ENCODE results near the gene LMNB1. TPM values are rescaled to one million over a fixed set of nuclear protein-coding genes. Genes with fewer than 3 reads are reported as not detected.
"Not testable (repeated sequence)": the region's sequence is repeated elsewhere in the genome, so short reads cannot be mapped to it uniquely, and the experiment has no call there.

LMNB1 gene
- polyA plus RNA-seq, 1 donor (not counting 4 experiments of a cell fraction or from before 2014, with no cell fraction given), result 11.0 TPM

- Histone ChIP-seq H4K20me1 (ENCODE audit: control insufficient read depth, extremely low read depth, insufficient read depth, low read length) (no peaks in the 10 kb centered on the region), H3K9me1 (ENCODE audit: control insufficient read depth, extremely low read depth, insufficient read depth, low read length) (no peaks in the 10 kb centered on the region), H3K4me1 (ENCODE audit: control insufficient read depth, extremely low read depth, insufficient read depth, low read length) (peaks cover 20% of the 10 kb centered on the region), H3K27ac (ENCODE audit: control insufficient read depth, insufficient read depth, low read length) (peak overlapping the region; percentile 56), H2AFZ (ENCODE audit: control insufficient read depth, low read length) (peak overlapping the region; percentile 94), H3K79me2 (ENCODE audit: control insufficient read depth, insufficient read depth, low read length) (peaks cover 57% of the 10 kb centered on the region), H3K9me3 (ENCODE audit: control insufficient read depth, low read depth, low read length) (no peaks in the 10 kb centered on the region), H3K4me2 (ENCODE audit: control insufficient read depth, extremely low read depth, insufficient read depth, low read depth, low read length) (peak overlapping the region; percentile 93), H3K36me3 (ENCODE audit: control insufficient read depth in 2 of 2, extremely low read depth in 1 of 2, insufficient read depth in 2 of 2, low read length in 2 of 2) (no peaks in the 10 kb centered on the region), H3K27me3 (ENCODE audit: control insufficient read depth, extremely low read depth, insufficient read depth, low read length) (no peaks in the 10 kb centered on the region), H3K9ac (ENCODE audit: control insufficient read depth, extremely low read depth, insufficient read depth, low read length) (peak overlapping the region; percentile 60), H3K4me3 (ENCODE audit: control insufficient read depth in 2 of 3, extremely low read depth in 1 of 3, insufficient read depth in 2 of 3, low read depth in 1 of 3, low read length in 3 of 3) (peak overlapping the region; percentile 53 to 85 (median 77))
- DNase-seq (ENCODE audit: low read depth, low spot score) (no peak), FAIRE-seq (no peak)
- TF ChIP-seq, protein P1, sequence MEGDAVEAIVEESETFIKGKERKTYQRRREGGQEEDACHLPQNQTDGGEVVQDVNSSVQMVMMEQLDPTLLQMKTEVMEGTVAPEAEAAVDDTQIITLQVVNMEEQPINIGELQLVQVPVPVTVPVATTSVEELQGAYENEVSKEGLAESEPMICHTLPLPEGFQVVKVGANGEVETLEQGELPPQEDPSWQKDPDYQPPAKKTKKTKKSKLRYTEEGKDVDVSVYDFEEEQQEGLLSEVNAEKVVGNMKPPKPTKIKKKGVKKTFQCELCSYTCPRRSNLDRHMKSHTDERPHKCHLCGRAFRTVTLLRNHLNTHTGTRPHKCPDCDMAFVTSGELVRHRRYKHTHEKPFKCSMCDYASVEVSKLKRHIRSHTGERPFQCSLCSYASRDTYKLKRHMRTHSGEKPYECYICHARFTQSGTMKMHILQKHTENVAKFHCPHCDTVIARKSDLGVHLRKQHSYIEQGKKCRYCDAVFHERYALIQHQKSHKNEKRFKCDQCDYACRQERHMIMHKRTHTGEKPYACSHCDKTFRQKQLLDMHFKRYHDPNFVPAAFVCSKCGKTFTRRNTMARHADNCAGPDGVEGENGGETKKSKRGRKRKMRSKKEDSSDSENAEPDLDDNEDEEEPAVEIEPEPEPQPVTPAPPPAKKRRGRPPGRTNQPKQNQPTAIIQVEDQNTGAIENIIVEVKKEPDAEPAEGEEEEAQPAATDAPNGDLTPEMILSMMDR (optimal IDR thresholded peaks at IDR 0.05 in 1 of 3, IDR thresholded peaks at IDR 0.05 in 1 of 3, conservative IDR thresholded peaks at IDR 0.05 in 1 of 3; ENCODE audit: extremely low read depth in 1 of 3, insufficient read depth in 2 of 3, low read length in 3 of 3), result no peak
- dilution Hi-C loops (cut with MboI; ENCODE audit: extremely low pct_ligation_motif_present, low sequenced_read_pairs), result no loop called here
Measured at GRCh38 chr5:126778675-126779403, 1.9 kb downstream of the LMNB1 start.

DNA sequence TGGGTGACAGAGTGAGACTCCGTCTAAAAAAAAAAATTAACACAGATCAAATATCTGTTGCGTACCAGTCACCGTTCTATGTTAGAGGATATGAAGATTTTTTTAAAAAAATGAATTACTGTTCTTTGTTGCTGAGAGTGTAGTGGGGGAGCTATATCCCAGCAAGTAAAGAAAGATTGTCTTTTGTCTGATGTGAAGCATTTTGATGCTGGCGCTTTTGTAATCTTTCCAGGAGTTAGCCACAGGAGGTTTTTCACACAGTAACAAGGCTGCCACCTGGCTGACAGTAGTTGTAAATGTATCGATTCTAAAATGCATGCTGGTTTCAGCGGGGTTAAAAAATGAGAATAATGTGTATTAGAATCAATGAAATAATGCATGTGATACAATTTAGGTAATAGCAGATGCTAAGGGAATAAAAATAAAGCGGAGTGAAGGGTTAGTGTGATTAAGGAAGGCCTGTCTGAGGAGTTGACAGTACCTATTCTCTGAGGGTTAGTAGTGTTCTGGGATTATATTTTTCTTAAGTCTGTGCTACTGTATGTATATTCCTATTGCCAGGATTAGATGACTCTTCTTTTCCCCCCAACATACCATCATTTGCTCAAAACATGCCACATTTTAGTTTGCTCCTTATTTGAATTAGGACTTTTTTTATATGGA is 3.4 kb downstream of the LMNB1 start:
- peaks cover 61% of the 10 kb centered on the region for H3K79me2 ChIP-seq (ENCODE audit: control insufficient read depth, insufficient read depth, low read length)
- H3K9me3 ChIP-seq (ENCODE audit: control insufficient read depth, low read depth, low read length), result no peaks in the 10 kb centered on the region
- FAIRE-seq, result no peak
- peaks cover 20% of the 10 kb centered on the region for H3K4me1 ChIP-seq (ENCODE audit: control insufficient read depth, extremely low read depth, insufficient read depth, low read length)
- TF ChIP-seq, protein P1 (optimal IDR thresholded peaks at IDR 0.05 in 1 of 3, IDR thresholded peaks at IDR 0.05 in 1 of 3, conservative IDR thresholded peaks at IDR 0.05 in 1 of 3; ENCODE audit: extremely low read depth in 1 of 3, insufficient read depth in 2 of 3, low read length in 3 of 3), result peak; percentile 43 to 56 (median 52)
- TF ChIP-seq EZH2 (IDR thresholded peaks at IDR 0.05; ENCODE audit: low read length), result no peak
- H3K36me3 ChIP-seq (ENCODE audit: control insufficient read depth in 2 of 2, extremely low read depth in 1 of 2, insufficient read depth in 2 of 2, low read length in 2 of 2), result no peaks in the 10 kb centered on the region
- H3K9me1 ChIP-seq (ENCODE audit: control insufficient read depth, extremely low read depth, insufficient read depth, low read length), result no peaks in the 10 kb centered on the region
- H4K20me1 ChIP-seq (ENCODE audit: control insufficient read depth, extremely low read depth, insufficient read depth, low read length), result no peaks in the 10 kb centered on the region
- dilution Hi-C loops (cut with MboI; ENCODE audit: extremely low pct_ligation_motif_present, low sequenced_read_pairs), result no loop called here
- H3K27ac ChIP-seq (ENCODE audit: control insufficient read depth, insufficient read depth, low read length), result no peak overlapping the region
- no peak overlapping the region for H3K9ac ChIP-seq (ENCODE audit: control insufficient read depth, extremely low read depth, insufficient read depth, low read length)
- no peak overlapping the region for H3K4me3 ChIP-seq (ENCODE audit: control insufficient read depth in 2 of 3, extremely low read depth in 1 of 3, insufficient read depth in 2 of 3, low read depth in 1 of 3, low read length in 3 of 3)
- no peak for DNase-seq (ENCODE audit: low read depth, low spot score)
- peak overlapping the region; percentile 34 for H2AFZ ChIP-seq (ENCODE audit: control insufficient read depth, low read length)
- peak overlapping the region; percentile 43 for H3K4me2 ChIP-seq (ENCODE audit: control insufficient read depth, extremely low read depth, insufficient read depth, low read depth, low read length)
- no peaks in the 10 kb centered on the region for H3K27me3 ChIP-seq (ENCODE audit: control insufficient read depth, extremely low read depth, insufficient read depth, low read length)

- H3K36me3 ChIP-seq (ENCODE audit: control insufficient read depth in 2 of 2, extremely low read depth in 1 of 2, insufficient read depth in 2 of 2, low read length in 2 of 2); H2AFZ ChIP-seq (ENCODE audit: control insufficient read depth, low read length); H3K9me1 ChIP-seq (ENCODE audit: control insufficient read depth, extremely low read depth, insufficient read depth, low read length); H3K27me3 ChIP-seq (ENCODE audit: control insufficient read depth, extremely low read depth, insufficient read depth, low read length); H4K20me1 ChIP-seq (ENCODE audit: control insufficient read depth, extremely low read depth, insufficient read depth, low read length); H3K4me1 ChIP-seq (ENCODE audit: control insufficient read depth, extremely low read depth, insufficient read depth, low read length); H3K27ac ChIP-seq (ENCODE audit: control insufficient read depth, insufficient read depth, low read length); dilution Hi-C loops (cut with MboI; ENCODE audit: extremely low pct_ligation_motif_present, low sequenced_read_pairs); H3K9me3 ChIP-seq (ENCODE audit: control insufficient read depth, low read depth, low read length); H3K9ac ChIP-seq (ENCODE audit: control insufficient read depth, extremely low read depth, insufficient read depth, low read length); H3K4me3 ChIP-seq (ENCODE audit: control insufficient read depth in 2 of 3, extremely low read depth in 1 of 3, insufficient read depth in 2 of 3, low read depth in 1 of 3, low read length in 3 of 3); H3K4me2 ChIP-seq (ENCODE audit: control insufficient read depth, extremely low read depth, insufficient read depth, low read depth, low read length); DNase-seq (ENCODE audit: low read depth, low spot score); FAIRE-seq: not testable (repeated sequence)
- peaks cover 69% of the 10 kb centered on the region for H3K79me2 ChIP-seq (ENCODE audit: control insufficient read depth, insufficient read depth, low read length)
Measured at GRCh38 chr5:126788409-126788808, 11.5 kb downstream of the LMNB1 start.

Data from keratinocyte (primary cell).